HPDE6-E6E7 (cell line): ENCODE measurements around the gene ZNF672.

Experiments
- DNase-seq: peaks from one replicate; pipeline ENCODE4 v3.0.0; 2011; ENCODE audit warnings: missing footprints; ENCODE audit errors: extremely low spot score

ZNF672 gene

GRCh38 chr1:248890549-248891498, 52.8 kb downstream of the ZNF672 start:
- DNase-seq = no peak

- no peak for DNase-seq
Observed at GRCh38 chr1:248891758-248892157, 53.7 kb downstream of the ZNF672 start.

GRCh38 chr1:248892590-248892989, 54.6 kb downstream of the ZNF672 start:
- no peak for DNase-seq

GRCh38 chr1:248894837-248895236, 56.8 kb downstream of the ZNF672 start:
- no peak for DNase-seq

- no peak for DNase-seq
Observed at GRCh38 chr1:248897412-248898337, 59.7 kb downstream of the ZNF672 start.
